ENCODE data around the gene ABCD2. TPM values are rescaled to one million over a fixed set of nuclear protein-coding genes. Genes with fewer than 3 reads are reported as not detected.

ABCD2 gene
- total and polyA plus RNA-seq, 9 of the 15 experiments (the other 6 are each of a cell fraction or from before 2014, with no cell fraction given) = 0.01 to 0.08 (median 0.04) TPM; not detected in 3

GRCh38 chr12:39626033-39626814, 6.6 kb upstream of the ABCD2 start (continued):
- TF ChIP-seq SUPT5H (IDR thresholded peaks at IDR 0.05) = peak; percentile 73
- no peak for TF ChIP-seq EWSR1 (IDR thresholded peaks at IDR 0.05; ENCODE audit: borderline replicate concordance, low read depth, partially characterized antibody)
- TF ChIP-seq ZNF143 (CRISPR knock-in tag; IDR thresholded peaks at IDR 0.05) = peak; percentile 73
- TF ChIP-seq POLR2G (IDR thresholded peaks at IDR 0.05; ENCODE audit: low read depth, low read length) = peak; percentile 73
- TF ChIP-seq BRD9 (IDR thresholded peaks at IDR 0.05; ENCODE audit: low read depth, partially characterized antibody) = no peak
- no peak for TF ChIP-seq ZNF253 (CRISPR knock-in tag; conservative IDR thresholded peaks at IDR 0.05)
- TF ChIP-seq KAT2B (IDR thresholded peaks at IDR 0.05; ENCODE audit: low read depth, low read length) = no peak
- TF ChIP-seq, protein P1, sequence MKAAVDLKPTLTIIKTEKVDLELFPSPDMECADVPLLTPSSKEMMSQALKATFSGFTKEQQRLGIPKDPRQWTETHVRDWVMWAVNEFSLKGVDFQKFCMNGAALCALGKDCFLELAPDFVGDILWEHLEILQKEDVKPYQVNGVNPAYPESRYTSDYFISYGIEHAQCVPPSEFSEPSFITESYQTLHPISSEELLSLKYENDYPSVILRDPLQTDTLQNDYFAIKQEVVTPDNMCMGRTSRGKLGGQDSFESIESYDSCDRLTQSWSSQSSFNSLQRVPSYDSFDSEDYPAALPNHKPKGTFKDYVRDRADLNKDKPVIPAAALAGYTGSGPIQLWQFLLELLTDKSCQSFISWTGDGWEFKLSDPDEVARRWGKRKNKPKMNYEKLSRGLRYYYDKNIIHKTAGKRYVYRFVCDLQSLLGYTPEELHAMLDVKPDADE (conservative IDR thresholded peaks at IDR 0.05; ENCODE audit: control insufficient read depth, low read depth, low read length) = 0 out of 2 replicates have a peak, but pooled peaks have one; percentile 14
- no peak for TF ChIP-seq STAT5B (CRISPR knock-in tag; IDR thresholded peaks at IDR 0.05)
- TF ChIP-seq TAF9B (IDR thresholded peaks at IDR 0.05; ENCODE audit: partially characterized antibody) = peak; percentile 24
- TF ChIP-seq NR2C1 (IDR thresholded peaks at IDR 0.05) = no peak
- peak; percentile 25; the same call in 1 of the 2 replicates for TF ChIP-seq NR2C1 (tag; IDR thresholded peaks at IDR 0.05)
- TF ChIP-seq PRMT5 (CRISPR knock-in tag; IDR thresholded peaks at IDR 0.05) = no peak
- TF ChIP-seq MGA (IDR thresholded peaks at IDR 0.05) = peak; percentile 68; the same call in 1 of the 2 replicates
- no peak for TF ChIP-seq SETDB1 (IDR thresholded peaks at IDR 0.05; ENCODE audit: low read length)
- TF ChIP-seq ZNF551 (CRISPR knock-in tag; IDR thresholded peaks at IDR 0.05) = no peak
- no peak for TF ChIP-seq SMARCA5 (IDR thresholded peaks at IDR 0.05)
